AG09309 (cell line): ENCODE data around the gene TMEM235.
A peak's percentile ranks its signal among the peaks of the same experiment; 100 is the strongest.

Experiments used
- DNase-seq: peaks from one replicate; pipeline ENCODE4 v3.0.0-alpha.2; 2010; ENCODE audit warnings: low read depth
- H3K4me3 ChIP-seq: 2 replicates; pipeline ENCODE4 v1.5.1; 2011; ENCODE audit warnings: mild to moderate bottlenecking, low read depth, low read length, moderate library complexity; ENCODE audit not compliant: control insufficient read depth
- TF ChIP-seq, protein P1 (sequence below): IDR thresholded peaks from 2 replicates; pipeline ENCODE4 v1.5.1; 2011; ENCODE audit warnings: mild to moderate bottlenecking, low read depth, low read length, inconsistent platforms; ENCODE audit not compliant: insufficient read depth, control insufficient read depth; ENCODE audit errors: missing control alignments

TMEM235 gene

DNA sequence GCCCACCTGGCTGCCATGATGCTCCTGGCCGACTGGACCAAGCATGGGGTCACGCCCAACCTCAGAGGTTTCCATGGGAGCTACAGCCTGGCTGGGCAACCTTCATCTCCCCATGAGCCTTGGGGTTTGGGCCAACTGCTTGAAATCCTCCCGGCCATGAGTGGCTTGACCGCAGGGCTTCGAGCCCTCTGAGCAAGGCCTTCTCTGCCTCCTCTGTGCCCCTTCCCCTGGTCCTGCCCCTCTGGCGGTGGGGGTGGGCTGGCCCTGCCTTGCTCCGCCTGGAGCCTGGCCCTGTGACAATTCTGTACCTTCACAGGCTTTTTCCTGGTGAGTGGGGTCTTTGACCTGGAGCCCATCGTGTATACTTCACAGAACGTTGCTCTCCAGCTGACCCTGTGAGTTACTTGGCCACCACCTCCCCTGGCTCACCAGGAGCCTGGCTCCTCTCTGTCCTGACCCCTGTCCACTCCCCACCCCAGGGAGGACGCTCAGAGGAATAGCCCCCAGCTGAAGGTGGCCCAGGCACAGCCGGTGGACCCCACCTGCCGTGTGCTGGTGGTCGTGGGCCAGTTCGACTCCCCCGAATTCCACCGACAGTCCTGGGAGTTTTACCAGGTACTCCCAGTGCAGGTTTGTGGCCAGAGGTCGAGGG is 26.2 kb upstream of the TMEM235 start:
- no peak for DNase-seq

GRCh38 chr17:78206298-78206697 is 25.1 kb upstream of the TMEM235 start:
- no peak for DNase-seq
- no peak overlapping the region for H3K4me3 ChIP-seq
- TF ChIP-seq, protein P1, sequence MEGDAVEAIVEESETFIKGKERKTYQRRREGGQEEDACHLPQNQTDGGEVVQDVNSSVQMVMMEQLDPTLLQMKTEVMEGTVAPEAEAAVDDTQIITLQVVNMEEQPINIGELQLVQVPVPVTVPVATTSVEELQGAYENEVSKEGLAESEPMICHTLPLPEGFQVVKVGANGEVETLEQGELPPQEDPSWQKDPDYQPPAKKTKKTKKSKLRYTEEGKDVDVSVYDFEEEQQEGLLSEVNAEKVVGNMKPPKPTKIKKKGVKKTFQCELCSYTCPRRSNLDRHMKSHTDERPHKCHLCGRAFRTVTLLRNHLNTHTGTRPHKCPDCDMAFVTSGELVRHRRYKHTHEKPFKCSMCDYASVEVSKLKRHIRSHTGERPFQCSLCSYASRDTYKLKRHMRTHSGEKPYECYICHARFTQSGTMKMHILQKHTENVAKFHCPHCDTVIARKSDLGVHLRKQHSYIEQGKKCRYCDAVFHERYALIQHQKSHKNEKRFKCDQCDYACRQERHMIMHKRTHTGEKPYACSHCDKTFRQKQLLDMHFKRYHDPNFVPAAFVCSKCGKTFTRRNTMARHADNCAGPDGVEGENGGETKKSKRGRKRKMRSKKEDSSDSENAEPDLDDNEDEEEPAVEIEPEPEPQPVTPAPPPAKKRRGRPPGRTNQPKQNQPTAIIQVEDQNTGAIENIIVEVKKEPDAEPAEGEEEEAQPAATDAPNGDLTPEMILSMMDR = no peak

More for the DNA sequence above, 26.2 kb upstream of the TMEM235 start:
- H3K4me3 ChIP-seq = no peak overlapping the region
- TF ChIP-seq, protein P1 = no peak

- TF ChIP-seq, protein P1 = no peak
- no peak overlapping the region for H3K4me3 ChIP-seq
- no peak for DNase-seq
Observed at GRCh38 chr17:78208486-78208885, 22.9 kb upstream of the TMEM235 start.

GRCh38 chr17:78210111-78210510 is 21.3 kb upstream of the TMEM235 start:
- TF ChIP-seq, protein P1 = no peak
- no peak for DNase-seq
- H3K4me3 ChIP-seq = no peak overlapping the region

DNA sequence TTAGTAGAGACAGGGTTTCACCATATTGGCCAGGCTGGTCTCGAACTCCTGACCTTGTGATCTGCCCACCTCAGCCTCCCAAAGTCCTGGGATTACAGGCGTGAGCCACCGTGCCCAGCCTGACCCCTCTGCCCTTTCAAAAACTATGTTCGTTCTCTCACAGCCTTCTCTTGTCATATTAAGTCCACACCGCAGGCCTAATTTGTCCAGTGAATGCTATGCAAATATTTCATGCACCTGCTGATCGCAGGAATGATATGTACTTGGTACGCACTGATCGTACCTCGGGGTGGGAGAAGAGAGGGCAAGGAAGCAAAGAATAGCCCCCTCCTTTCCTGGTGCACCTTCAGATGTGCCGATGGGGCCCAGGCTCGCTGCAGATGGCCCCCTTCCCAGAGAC is 20.4 kb upstream of the TMEM235 start:
- DNase-seq = no peak
- no peak overlapping the region for H3K4me3 ChIP-seq
- TF ChIP-seq, protein P1 = no peak

GRCh38 chr17:78214016-78214705 is 17.3 kb upstream of the TMEM235 start, which contains the start of gene BIRC5:
Gene BIRC5, plus strand, starts transcription at chr17:78214253. Its CDS starts 64 bp downstream, at chr17:78214317.
- TF ChIP-seq, protein P1 = no peak
- peak; percentile 11 for DNase-seq
- peak within 1 kb of the TSS; percentile 83 for H3K4me3 ChIP-seq

DNA sequence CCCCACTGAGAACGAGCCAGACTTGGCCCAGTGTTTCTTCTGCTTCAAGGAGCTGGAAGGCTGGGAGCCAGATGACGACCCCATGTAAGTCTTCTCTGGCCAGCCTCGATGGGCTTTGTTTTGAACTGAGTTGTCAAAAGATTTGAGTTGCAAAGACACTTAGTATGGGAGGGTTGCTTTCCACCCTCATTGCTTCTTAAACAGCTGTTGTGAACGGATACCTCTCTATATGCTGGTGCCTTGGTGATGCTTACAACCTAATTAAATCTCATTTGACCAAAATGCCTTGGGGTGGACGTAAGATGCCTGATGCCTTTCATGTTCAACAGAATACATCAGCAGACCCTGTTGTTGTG is 16.7 kb upstream of the TMEM235 start:
- DNase-seq = no peak
- TF ChIP-seq, protein P1 = no peak
- H3K4me3 ChIP-seq = peak overlapping the region; percentile 83
